Upper lobe of left lung (tissue), 6 donors: ENCODE results near the gene IMPA2. TPM values are rescaled to one million over a fixed set of nuclear protein-coding genes. Genes with fewer than 3 reads are reported as not detected.
A peak's percentile ranks its signal among the peaks of the same experiment; 100 is the strongest.
"Not testable (repeated sequence)": the region's sequence is repeated elsewhere in the genome, so short reads cannot be mapped to it uniquely, and the experiment has no call there.

Source experiments
- ATAC-seq, 2 donors: fragments of 200-7000 bp; cut with Tn5 transposase; one replicate each; pipeline ENCODE4 v1.9.1; 2022; ENCODE audit warnings: mild to moderate bottlenecking in 2 of 2, moderate library complexity in 2 of 2; ENCODE audit not compliant: low FRiP score in 2 of 2
- DNase-seq, 2 donors: peaks; one replicate each; pipeline ENCODE4 v3.0.0-alpha.2; 2019 to 2020
- H3K27ac ChIP-seq, 4 donors: fragments of 200-600 bp; sonication (generic); one replicate each; pipeline ENCODE4 v1.5.1; 2016 to 2019
- H3K27me3 ChIP-seq, 4 donors: fragments of 200-600 bp; sonication (generic); one replicate each; pipeline ENCODE4 v1.5.1; 2017 to 2019
- H3K36me3 ChIP-seq, 4 donors: fragments of 200-600 bp; sonication (generic); one replicate each; pipeline ENCODE4 v1.5.1; 2016 to 2019
- H3K4me1 ChIP-seq, 4 donors: fragments of 200-600 bp; sonication (generic); one replicate each; pipeline ENCODE4 v1.5.1; 2018 to 2019
- H3K4me3 ChIP-seq, 4 donors: fragments of 200-600 bp; sonication (generic); one replicate each; pipeline ENCODE4 v1.5.1; 2017 to 2019; ENCODE audit warnings: mild to moderate bottlenecking in 2 of 4, moderate library complexity in 1 of 4
- H3K9me3 ChIP-seq, 4 donors: fragments of 200-600 bp; sonication (generic); one replicate each; pipeline ENCODE4 v1.5.1; 2018 to 2019
- EP300 ChIP-seq, 4 donors: sonication (generic); formaldehyde crosslinking; IDR thresholded peaks; one replicate each; pipeline ENCODE4 v1.5.1; 2017; ENCODE audit warnings: antibody characterized with exemption in 4 of 4, control low read depth in 2 of 4
- POLR2A ChIP-seq, 4 donors: fragments of 450-650 bp; IDR thresholded peaks; one replicate each; pipeline ENCODE4 v1.5.1; 2016 to 2017; ENCODE audit warnings: antibody characterized with exemption in 4 of 4, mild to moderate bottlenecking in 2 of 4
- POLR2AphosphoS5 ChIP-seq, 2 donors: sonication (generic); formaldehyde crosslinking; IDR thresholded peaks; one replicate each; pipeline ENCODE4 v1.5.1; 2017; ENCODE audit warnings: antibody characterized with exemption in 2 of 2
- WGBS, 2 donors: methylation state at CpG; one replicate each; pipeline ENCODE4 v1.1.5; 2017 to 2018; 5-methylcytosine and 5-hydroxymethylcytosine counted together
- total RNA-seq, 6 donors: library from RNA; depleted of rRNA in 4 of 6; stranded (reverse); fragments of >200 nt in 4 of 6; gene quantifications; one replicate each; pipeline versions ENCODE4 v1.1.0 to v1.2.1, GENCODE V29; 2016 to 2021
- TF ChIP-seq, protein P1 (sequence below), 6 experiments: fragments of 450-650 bp in 4 of 6; fragments of 200-600 bp in 2 of 6; sonication (generic) in 2 of 6; IDR thresholded peaks; one replicate each; pipeline ENCODE4 v1.5.1; 2016 to 2019; ENCODE audit warnings: antibody characterized with exemption in 6 of 6
- donor health status: DM: no; HTN: no; CAD: no; lungs with moderate emphysema.
- donor health status: DM: no; HTN: yes; CAD: no; lungs with severe emphysema.

Gene IMPA2
- total RNA-seq, 6 donors from 2014 or later: 59.3 to 111 (median 77.6) TPM

DNA sequence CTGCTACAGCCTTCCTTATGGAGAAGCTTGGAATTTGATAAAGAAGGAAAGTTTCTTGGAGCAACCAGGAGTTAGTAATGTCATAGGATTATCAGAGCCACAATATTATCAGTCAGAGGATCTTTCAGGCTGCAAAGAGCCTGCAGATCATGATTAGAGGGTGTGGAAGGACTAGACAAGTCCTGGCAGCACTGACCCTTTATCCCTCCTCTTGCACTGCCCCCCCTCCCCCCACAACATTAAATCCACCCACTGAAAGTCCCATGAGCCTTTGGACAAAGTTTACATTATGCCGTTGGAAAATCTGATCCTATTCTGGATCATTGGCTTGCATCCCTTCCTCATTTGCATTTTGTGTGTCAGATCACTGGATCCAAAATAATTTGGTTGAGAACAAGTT lies 18.7 kb upstream of the IMPA2 start:
- H3K9me3 ChIP-seq: peaks cover 0 to 4% (median 1%) of the 10 kb centered on the region in 4 donors
- ATAC-seq: no peak
- no peak for TF ChIP-seq POLR2AphosphoS5 (IDR thresholded peaks at IDR 0.05)
- no peak for TF ChIP-seq EP300 (IDR thresholded peaks at IDR 0.05)
- TF ChIP-seq, protein P1, sequence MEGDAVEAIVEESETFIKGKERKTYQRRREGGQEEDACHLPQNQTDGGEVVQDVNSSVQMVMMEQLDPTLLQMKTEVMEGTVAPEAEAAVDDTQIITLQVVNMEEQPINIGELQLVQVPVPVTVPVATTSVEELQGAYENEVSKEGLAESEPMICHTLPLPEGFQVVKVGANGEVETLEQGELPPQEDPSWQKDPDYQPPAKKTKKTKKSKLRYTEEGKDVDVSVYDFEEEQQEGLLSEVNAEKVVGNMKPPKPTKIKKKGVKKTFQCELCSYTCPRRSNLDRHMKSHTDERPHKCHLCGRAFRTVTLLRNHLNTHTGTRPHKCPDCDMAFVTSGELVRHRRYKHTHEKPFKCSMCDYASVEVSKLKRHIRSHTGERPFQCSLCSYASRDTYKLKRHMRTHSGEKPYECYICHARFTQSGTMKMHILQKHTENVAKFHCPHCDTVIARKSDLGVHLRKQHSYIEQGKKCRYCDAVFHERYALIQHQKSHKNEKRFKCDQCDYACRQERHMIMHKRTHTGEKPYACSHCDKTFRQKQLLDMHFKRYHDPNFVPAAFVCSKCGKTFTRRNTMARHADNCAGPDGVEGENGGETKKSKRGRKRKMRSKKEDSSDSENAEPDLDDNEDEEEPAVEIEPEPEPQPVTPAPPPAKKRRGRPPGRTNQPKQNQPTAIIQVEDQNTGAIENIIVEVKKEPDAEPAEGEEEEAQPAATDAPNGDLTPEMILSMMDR (IDR thresholded peaks at IDR 0.05): no peak
- no peak for TF ChIP-seq POLR2A (IDR thresholded peaks at IDR 0.05)
- no peaks in the 10 kb centered on the region for H3K36me3 ChIP-seq
- H3K4me3 ChIP-seq: no peak overlapping the region
- no peaks in the 10 kb centered on the region for H3K4me1 ChIP-seq
- DNase-seq: no peak
- H3K27me3 ChIP-seq: no peaks in the 10 kb centered on the region
- WGBS, 2 donors: 10 to 46% methylated on average over 1 of the region's 1 CpG
- H3K27ac ChIP-seq: no peak overlapping the region

DNA sequence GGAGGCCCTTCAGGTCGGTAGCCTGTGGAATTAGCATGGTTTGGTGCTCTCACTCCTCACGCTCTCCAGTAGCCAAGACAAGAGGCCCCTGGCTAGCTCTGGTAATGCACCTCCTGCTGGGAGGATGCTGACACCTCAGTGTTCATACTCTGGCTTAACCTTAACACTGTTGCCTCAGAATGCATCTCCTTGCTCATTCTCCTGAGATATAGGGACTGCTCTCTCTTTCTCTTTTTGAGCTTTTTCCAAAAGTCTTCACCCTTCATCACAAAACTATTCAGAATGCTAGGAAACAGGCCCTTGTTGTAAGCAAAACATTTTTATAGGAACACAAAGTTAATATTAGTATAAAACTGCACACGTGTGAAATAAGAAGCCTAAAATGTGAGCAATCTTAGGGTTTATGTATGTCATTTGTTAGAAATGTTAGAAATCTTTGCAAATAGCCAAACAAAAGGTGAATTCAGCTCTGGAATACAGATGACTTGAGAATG lies 17.3 kb upstream of the IMPA2 start:
- no peaks in the 10 kb centered on the region for H3K9me3 ChIP-seq
- peak in 1 of 2 donors; percentile 44 for ATAC-seq
- no peak for DNase-seq
- no peaks in the 10 kb centered on the region for H3K4me1 ChIP-seq
- WGBS, 2 donors: 67 to 69% methylated on average over 2 to 3 of the region's 3 CpGs
- no peaks in the 10 kb centered on the region for H3K27me3 ChIP-seq
- no peak overlapping the region for H3K4me3 ChIP-seq
- TF ChIP-seq EP300 (IDR thresholded peaks at IDR 0.05) (no peak), POLR2AphosphoS5 (IDR thresholded peaks at IDR 0.05) (no peak), POLR2A (IDR thresholded peaks at IDR 0.05) (no peak)
- TF ChIP-seq, protein P1 (IDR thresholded peaks at IDR 0.05): no peak
- H3K27ac ChIP-seq: no peak overlapping the region
- no peaks in the 10 kb centered on the region for H3K36me3 ChIP-seq

DNA sequence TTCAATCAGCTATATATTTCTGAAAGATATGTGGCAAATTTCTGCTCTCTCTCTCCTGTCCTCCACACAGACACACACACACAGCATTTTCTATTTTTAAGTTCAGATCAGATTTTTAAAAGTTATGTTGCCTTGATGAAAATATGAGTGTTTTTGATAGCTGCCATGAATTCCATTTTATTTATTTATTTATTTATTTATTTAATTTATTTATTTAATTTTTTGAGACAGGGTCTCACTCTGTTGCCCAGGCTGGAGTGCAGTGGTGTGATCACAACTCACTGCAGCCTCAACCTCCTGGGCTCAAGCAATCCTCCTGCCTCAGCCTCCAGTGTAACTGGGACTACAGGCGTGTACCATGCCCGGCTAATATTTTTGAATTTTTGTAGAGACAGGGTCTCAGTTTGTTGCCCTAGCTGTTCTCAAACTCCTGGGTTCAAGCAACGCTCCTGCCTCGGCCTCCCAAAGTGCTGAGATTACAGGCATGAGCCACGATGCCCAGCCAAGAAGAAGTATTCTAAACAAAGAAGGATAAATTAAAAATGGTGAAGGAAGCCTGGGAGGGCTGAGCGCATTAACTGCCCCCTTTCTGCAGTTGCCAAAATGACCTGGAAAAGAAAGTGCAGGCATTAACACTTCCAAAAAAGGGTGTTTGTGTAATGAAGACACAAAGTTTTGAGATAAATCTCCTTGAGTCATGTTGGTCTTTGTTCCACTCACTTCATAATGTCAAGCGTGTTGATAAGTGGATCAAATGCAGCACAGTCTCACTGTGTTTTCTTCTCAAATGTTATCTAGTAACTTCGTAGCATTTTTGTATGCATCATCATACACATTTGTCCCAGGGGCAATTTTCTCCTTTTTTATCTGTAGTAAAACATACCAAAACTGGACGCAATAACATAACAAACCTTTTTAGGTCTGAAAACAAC lies 11.1 kb upstream of the IMPA2 start:
- no peaks in the 10 kb centered on the region for H3K9me3 ChIP-seq
- no peaks in the 10 kb centered on the region for H3K4me1 ChIP-seq
- H3K36me3 ChIP-seq: no peaks in the 10 kb centered on the region
- no peak for ATAC-seq
- WGBS, 2 donors: 72 to 81% methylated on average over 9 of the region's 9 CpGs
- TF ChIP-seq, protein P1 (IDR thresholded peaks at IDR 0.05): no peak
- no peak for TF ChIP-seq POLR2A (IDR thresholded peaks at IDR 0.05)
- no peak for TF ChIP-seq EP300 (IDR thresholded peaks at IDR 0.05)
- no peak for TF ChIP-seq POLR2AphosphoS5 (IDR thresholded peaks at IDR 0.05)
- no peak overlapping the region for H3K27ac ChIP-seq
- DNase-seq: no peak
- H3K27me3 ChIP-seq: no peaks in the 10 kb centered on the region
- no peak overlapping the region for H3K4me3 ChIP-seq

DNA sequence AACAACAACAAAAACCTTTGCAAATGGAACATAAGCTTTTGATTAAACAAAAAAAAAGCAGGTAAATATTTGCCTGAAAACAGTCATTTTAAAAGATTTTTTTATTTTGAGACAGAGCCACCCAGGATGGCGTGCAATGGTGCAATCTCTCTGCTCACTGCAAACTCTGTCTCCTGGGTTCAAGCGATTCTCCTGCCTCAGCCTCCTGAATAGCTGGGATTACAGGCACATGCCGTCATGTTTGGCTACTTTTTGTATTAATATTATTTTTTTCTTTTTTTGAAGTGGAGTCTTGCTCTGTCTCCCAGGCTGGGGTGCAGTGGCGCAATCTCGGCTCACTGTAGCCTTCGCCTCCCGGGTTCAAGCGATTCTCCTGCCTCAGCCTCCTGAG lies 10.5 kb upstream of the IMPA2 start:
- H3K27me3 ChIP-seq, H3K4me1 ChIP-seq, ATAC-seq, DNase-seq, H3K4me3 ChIP-seq, H3K9me3 ChIP-seq, H3K27ac ChIP-seq, H3K36me3 ChIP-seq: not testable (repeated sequence)
- WGBS, 2 donors: 93 to 95% methylated on average over 8 of the region's 8 CpGs

DNA sequence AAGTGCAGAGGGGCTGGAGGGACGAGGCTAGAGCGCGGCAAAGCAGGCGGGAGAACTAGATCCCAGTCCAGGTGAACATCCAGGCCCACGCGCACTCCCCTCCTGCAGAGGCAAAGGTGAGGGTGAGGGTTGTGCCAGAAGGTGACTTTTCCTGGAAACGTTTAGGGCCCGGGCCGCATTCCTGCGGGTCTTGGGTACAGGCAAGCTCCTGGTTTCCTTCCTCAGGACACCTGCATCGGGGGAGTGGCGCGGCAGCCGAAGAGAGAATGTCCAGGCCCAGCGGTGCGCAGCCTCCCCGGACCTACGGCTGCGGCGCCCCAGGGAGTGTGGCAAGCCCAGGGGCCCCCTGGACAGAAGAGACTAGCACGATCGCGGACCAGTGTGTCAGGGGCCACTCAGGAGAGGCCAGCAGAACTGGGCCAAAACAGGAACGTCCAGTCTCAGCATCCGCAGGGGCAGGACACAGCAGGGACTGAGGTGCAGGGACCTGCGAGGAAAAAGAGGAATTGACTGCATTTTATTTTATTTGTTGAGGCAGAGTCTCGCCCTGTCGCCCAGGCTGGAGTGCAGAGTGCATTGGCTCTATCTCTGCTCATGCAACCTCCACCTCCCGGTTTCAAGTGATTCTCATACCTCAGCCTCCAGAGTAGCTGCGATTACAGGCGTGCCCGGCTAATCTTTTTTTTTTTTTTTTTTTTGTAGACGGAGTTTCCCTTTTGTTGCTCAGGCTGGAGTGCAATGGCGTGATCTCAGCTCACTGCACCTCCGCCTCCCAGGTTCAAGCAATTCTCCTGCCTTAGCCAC lies 8.7 kb upstream of the IMPA2 start:
- Histone ChIP-seq H3K4me3 (no peak overlapping the region), H3K27ac (peak overlapping the region in 1 of 4 donors; percentile 38), H3K27me3 (no peaks in the 10 kb centered on the region), H3K4me1 (no peaks in the 10 kb centered on the region), H3K36me3 (no peaks in the 10 kb centered on the region), H3K9me3 (no peaks in the 10 kb centered on the region)
- TF ChIP-seq, protein P1 (IDR thresholded peaks at IDR 0.05): no peak
- TF ChIP-seq EP300 (IDR thresholded peaks at IDR 0.05): no peak
- 79 to 84% methylated on average over 26 to 35 of the region's 35 CpGs for WGBS, 2 donors
- DNase-seq (peak in 1 of 2 donors; percentile 24), ATAC-seq (peak in 1 of 2 donors; percentile 43)
